PC-9 (cell line): ENCODE results near the gene API5. TPM values are rescaled to one million over a fixed set of nuclear protein-coding genes. Genes with fewer than 3 reads are reported as not detected.

Source experiments
- Bru-seq: library from RNA; stranded (reverse); fragments of 400-500 nt; gene quantifications from one replicate; lab custom pipeline; 2021; lab: Mats Ljungman, UMichigan
- BruChase-seq, 2 experiments: library from RNA; stranded (reverse); fragments of 400-500 nt; gene quantifications; one replicate each; lab custom pipeline; 2021; lab: Mats Ljungman, UMichigan
- BruUV-seq: library from RNA; stranded (reverse); fragments of 400-500 nt; replicated peaks from 2 replicates; lab custom pipeline; 2021; lab: Mats Ljungman, UMichigan
- CTCF ChIA-PET: fragments of 300-600 bp; sonication (Branson Sonifier 250); formaldehyde crosslinking; loops from one replicate; lab custom pipeline; 2022; ENCODE audit warnings: antibody characterized with exemption; lab: Charles Lee
- POLR2A ChIA-PET: fragments of 300-600 bp; sonication (Branson Sonifier 250); formaldehyde crosslinking; loops from one replicate; lab custom pipeline; 2022; ENCODE audit warnings: antibody characterized with exemption; ENCODE audit not compliant: unreplicated experiment; lab: Charles Lee
- DNase-seq, 2 experiments: peaks; one replicate each; pipeline versions ENCODE4 v3.0.0 to v3.0.0-alpha.2; 2015 to 2022; ENCODE audit warnings: mixed read lengths in 1 of 2
- H2AFZ ChIP-seq: fragments of 200-600 bp; sonication (generic); 2 replicates; pipeline ENCODE4 v1.8.1; 2017; ENCODE audit warnings: antibody characterized with exemption
- H3F3A ChIP-seq: fragments of 200-600 bp; sonication (generic); 2 replicates; pipeline ENCODE4 v1.8.1; 2017; ENCODE audit warnings: antibody characterized with exemption, mild to moderate bottlenecking, low read depth; ENCODE audit not compliant: insufficient read depth
- H3K27ac ChIP-seq: fragments of 200-600 bp; sonication (generic); 2 replicates; pipeline ENCODE4 v1.6.1; 2016; ENCODE audit warnings: mixed run types
- H3K27me3 ChIP-seq: fragments of 200-600 bp; sonication (generic); 2 replicates; pipeline ENCODE4 v1.6.1; 2016; ENCODE audit warnings: low read depth, mixed run types; ENCODE audit not compliant: insufficient read depth
- H3K36me3 ChIP-seq: fragments of 200-600 bp; sonication (generic); 2 replicates; pipeline ENCODE4 v1.6.1; 2016; ENCODE audit warnings: low read depth, mixed run types
- H3K4me1 ChIP-seq: fragments of 200-600 bp; sonication (generic); replicated peaks from 2 replicates; pipeline ENCODE4 v1.6.1; 2016; ENCODE audit warnings: mixed run types; ENCODE audit not compliant: insufficient read depth
- H3K4me2 ChIP-seq: fragments of 200-600 bp; sonication (generic); 2 replicates; pipeline ENCODE4 v1.6.1; 2017; ENCODE audit warnings: mixed run types
- H3K4me3 ChIP-seq: fragments of 200-600 bp; sonication (generic); 2 replicates; pipeline ENCODE4 v1.6.1; 2016; ENCODE audit warnings: mixed run types
- H3K79me2 ChIP-seq: fragments of 200-600 bp; sonication (generic); 2 replicates; pipeline ENCODE4 v1.6.1; 2017; ENCODE audit warnings: low read depth, mixed run types
- H3K9me2 ChIP-seq: fragments of 200-600 bp; sonication (generic); 2 replicates; pipeline ENCODE4 v1.8.1; 2017; ENCODE audit warnings: mild to moderate bottlenecking; ENCODE audit not compliant: insufficient read depth
- H3K9me3 ChIP-seq: fragments of 200-600 bp; sonication (generic); 2 replicates; pipeline ENCODE4 v1.8.1; 2016; ENCODE audit warnings: low read depth; ENCODE audit not compliant: insufficient read depth
- H4K20me1 ChIP-seq: fragments of 200-600 bp; sonication (generic); 2 replicates; pipeline ENCODE4 v1.8.1; 2017; ENCODE audit not compliant: insufficient read depth
- CTCF ChIP-seq: fragments of 200-600 bp; sonication (generic); conservative IDR thresholded peaks from 2 replicates; pipeline ENCODE4 v1.6.1; 2017; ENCODE audit warnings: mixed run types, antibody characterized with exemption, mild to moderate bottlenecking, moderate library complexity
- EZH2 ChIP-seq: fragments of 200-600 bp; sonication (generic); IDR thresholded peaks from 2 replicates; pipeline ENCODE4 v1.8.0; 2017; ENCODE audit warnings: antibody characterized with exemption, low read depth
- intact Hi-C: fragments of 100-400 bp; cut with micrococcal nuclease; formaldehyde crosslinking; loops from one replicate; pipeline ENCODE4 v1.10.0; 2022; ENCODE audit not compliant: unreplicated experiment
- long read RNA-seq: library from polyadenylated mRNA; stranded (forward); transcript quantifications from one replicate; pipeline ENCODE4 v2.0.0, GENCODE V29; 2022
- total RNA-seq: library from RNA; stranded (reverse); gene quantifications from 2 replicates; pipeline ENCODE4 v1.2.3, GENCODE V29; 2021

Gene API5
- total RNA-seq = 90.0 and 115 TPM in 2 replicates
- percentile 94 among the genes with signal in this experiment for Bru-seq, nascent RNA
- percentile 96 among the genes with signal in this experiment for BruChase-seq, experiment 1, labeled RNA remaining after a 2-hour chase
- BruChase-seq, experiment 2, labeled RNA remaining after a 6-hour chase = percentile 97 among the genes with signal in this experiment
- long read RNA-seq, transcript API5-208 (14 exons, 1,868 nt) = major isoform, 83 of 204 reads
- long read RNA-seq, transcript API5-201 (14 exons, 3,714 nt) = minor isoform, 74 of 204 reads
- long read RNA-seq, transcript API5-210 (13 exons, 1,760 nt) = minor isoform, 10 of 204 reads
- long read RNA-seq, partial matches to known transcripts = 7 of 204 reads
- long read RNA-seq, other reads (novel, unspliced or antisense) = 27 of 204 reads

- peaks cover 7% of the 10 kb centered on the region; the same call in 1 of the 2 replicates for H3K27me3 ChIP-seq
- H3K9me3 ChIP-seq = no peaks in the 10 kb centered on the region
- ChIA-PET POLR2A (interaction anchor here (0.6 to 1.3 kb wide), 4 partner anchors 47 to 990 kb away, joined by 3 to 6 read pairs (median 4); partner anchors contain the start of gene TTC17), CTCF (interaction anchor here (0.6 to 1.0 kb wide), 8 partner anchors 14 to 1560 kb away, joined by 3 to 9 read pairs (median 3); partner anchors contain the start of gene TTC17)
- H3K4me1 ChIP-seq = peaks cover 22% of the 10 kb centered on the region
- peak; percentile 90 to 93 for DNase-seq
- TF ChIP-seq CTCF = peak; percentile 83
- no peak for TF ChIP-seq EZH2
- no peaks in the 10 kb centered on the region for H3K9me2 ChIP-seq
- H3K4me3 ChIP-seq = peak within 1 kb of the TSS; percentile 96
- H3K27ac ChIP-seq = peak within 1 kb of the TSS; percentile 63
- peaks cover 8% of the 10 kb centered on the region; the same call in 1 of the 2 replicates for H3F3A ChIP-seq
- H2AFZ ChIP-seq = peak within 1 kb of the TSS; percentile 79
- H3K36me3 ChIP-seq = 0 out of 2 replicates have a peak, but pooled peaks cover 9% of the 10 kb centered on the region
- intact Hi-C loops = loop anchor here (2.0 to 5.0 kb wide), 2 partner anchors 45 to 369 kb away; partner anchors contain the start of genes HSD17B12 and TTC17
- BruUV-seq = TSS peak; percentile 52
- H4K20me1 ChIP-seq = peaks cover 40% of the 10 kb centered on the region
- peak within 1 kb of the TSS; percentile 89 for H3K4me2 ChIP-seq
- peaks cover 53% of the 10 kb centered on the region for H3K79me2 ChIP-seq
Measured at GRCh38 chr11:43311791-43312607, at the start of gene API5. Gene API5, plus strand, starts transcription at chr11:43311996. Its CDS starts 132 bp downstream, at chr11:43312128.

GRCh38 chr11:43267856-43268580 lies 43.8 kb upstream of the API5 start:
- no peaks in the 10 kb centered on the region for H3K79me2 ChIP-seq
- ChIA-PET POLR2A (no interaction called here), CTCF (no interaction called here)
- TF ChIP-seq CTCF (no peak), EZH2 (no peak)
- no peaks in the 10 kb centered on the region for H3K4me1 ChIP-seq
- H3K9me3 ChIP-seq = no peaks in the 10 kb centered on the region
- peaks cover 77% of the 10 kb centered on the region for H3K27me3 ChIP-seq
- H3K9me2 ChIP-seq = no peaks in the 10 kb centered on the region
- no peak overlapping the region for H3K4me3 ChIP-seq
- no peak for DNase-seq
- H3F3A ChIP-seq = no peaks in the 10 kb centered on the region
- H3K36me3 ChIP-seq = no peaks in the 10 kb centered on the region
- H2AFZ ChIP-seq = no peak overlapping the region
- H4K20me1 ChIP-seq = no peaks in the 10 kb centered on the region
- BruUV-seq = no TSS peak
- peak overlapping the region; percentile 1; the same call in 1 of the 2 replicates for H3K4me2 ChIP-seq
- intact Hi-C loops = no loop called here
- no peak overlapping the region for H3K27ac ChIP-seq
